ENCODE measurements around the gene ATP11A. TPM values are rescaled to one million over a fixed set of nuclear protein-coding genes. Genes with fewer than 3 reads are reported as not detected.

Gene ATP11A
- total and polyA plus RNA-seq, 2 experiments from 2014 or later: 12.3 to 52.6 TPM

GRCh38 chr13:112695121-112695520 is 5.3 kb downstream of the ATP11A start:
- Histone ChIP-seq H3K79me2 (replicated peaks; ENCODE audit: insufficient read depth) (peaks cover 93% of the 10 kb centered on the region), H3K4me1 (ENCODE audit: insufficient read depth) (peaks cover 25% of the 10 kb centered on the region), H4K20me1 (replicated peaks; ENCODE audit: insufficient read depth) (peaks cover 27% of the 10 kb centered on the region), H3K27me3 (ENCODE audit: insufficient read depth) (peaks cover 12% of the 10 kb centered on the region), H3K9me2 (ENCODE audit: insufficient read depth) (no peaks in the 10 kb centered on the region), H3K36me3 (ENCODE audit: insufficient read depth) (no peaks in the 10 kb centered on the region), H3K4me3 (no peak overlapping the region), H3F3A (replicated peaks; ENCODE audit: low read depth) (no peaks in the 10 kb centered on the region), H2AFZ (no peak overlapping the region), H3K4me2 (no peak overlapping the region), H3K27ac (ENCODE audit: low read depth) (no peak overlapping the region)
- H3K36me3 Mint-ChIP-seq (ENCODE audit: low read depth): peaks cover 3% of the 10 kb centered on the region; the same call in 1 of the 3 replicates
- DNase-seq (ENCODE audit: low spot score) (no peak), ATAC-seq (no peak)
- no peak overlapping the region for H3K4me3 Mint-ChIP-seq
- TF ChIP-seq STAT1 (IDR thresholded peaks at IDR 0.05; ENCODE audit: unreplicated experiment) (no peak), ZNF462 (CRISPR knock-in tag; IDR thresholded peaks at IDR 0.05) (no peak), NANOG (IDR thresholded peaks at IDR 0.05; ENCODE audit: borderline replicate concordance) (no peak), ZNF331 (CRISPR knock-in tag; IDR thresholded peaks at IDR 0.05; ENCODE audit: low read depth) (no peak), POLR2AphosphoS5 (IDR thresholded peaks at IDR 0.05; ENCODE audit: low read depth) (no peak), CTCF (conservative IDR thresholded peaks at IDR 0.05; ENCODE audit: low read depth in 2 of 2) (no peak), EZH2phosphoT487 (IDR thresholded peaks at IDR 0.05; ENCODE audit: unreplicated experiment) (no peak), EZH2 (IDR thresholded peaks at IDR 0.05; ENCODE audit: low read depth, unreplicated experiment) (no peak), ZNF114 (CRISPR knock-in tag; IDR thresholded peaks at IDR 0.05) (no peak), JUNB (IDR thresholded peaks at IDR 0.05; ENCODE audit: unreplicated experiment) (no peak), CREB1 (CRISPR knock-in tag; IDR thresholded peaks at IDR 0.05; ENCODE audit: low read depth) (no peak), ETS1 (IDR thresholded peaks at IDR 0.05) (no peak), REST (IDR thresholded peaks at IDR 0.05; ENCODE audit: unreplicated experiment) (no peak)
- no peaks in the 10 kb centered on the region for H3K9me3 Mint-ChIP-seq
- peaks cover 23% of the 10 kb centered on the region for H3K27me3 Mint-ChIP-seq (ENCODE audit: insufficient read depth, low read depth, poor library complexity)
- peaks cover 59% of the 10 kb centered on the region for H3K4me1 Mint-ChIP-seq
- no peak overlapping the region for H3K27ac Mint-ChIP-seq

Data from GM23338 (cell line).